Fibroblast of the aortic adventitia (primary cell): ENCODE measurements around the gene ZDHHC16. TPM values are rescaled to one million over a fixed set of nuclear protein-coding genes. Genes with fewer than 3 reads are reported as not detected.

Experiments used
- DNase-seq: peaks from one replicate; pipeline ENCODE4 v3.0.0-alpha.2; 2010; ENCODE audit warnings: low read depth
- H3K4me3 ChIP-seq: 2 replicates; pipeline ENCODE4 v1.5.1; 2011; ENCODE audit warnings: low read depth, mild to moderate bottlenecking, control low read depth, low read length, moderate library complexity
- CTCF ChIP-seq: IDR thresholded peaks from 2 replicates; pipeline ENCODE4 v1.5.1; 2011; ENCODE audit warnings: mild to moderate bottlenecking, low read length, control low read depth, inconsistent platforms; ENCODE audit not compliant: insufficient read depth
- total RNA-seq: library from RNA; depleted of rRNA; stranded (reverse); fragments of >200 nt; gene quantifications from 2 replicates; pipeline ENCODE4 v1.2.3, GENCODE V29; 2012; ENCODE audit warnings: low replicate concordance

ZDHHC16 gene
- total RNA-seq, 1 donor: 45.5 TPM

GRCh38 chr10:97498841-97499560, 53.0 kb downstream of the ZDHHC16 start, which contains the start of gene UBTD1:
UBTD1 (plus strand) TSS chr10:97498924; CDS start chr10:97499204, 280 bp downstream.
- DNase-seq: peak; percentile 37
- H3K4me3 ChIP-seq: peak within 1 kb of the TSS; percentile 99
- TF ChIP-seq CTCF: peak; percentile 15

- DNase-seq: peak; percentile 70
- peak overlapping the region; percentile 90 for H3K4me3 ChIP-seq
- TF ChIP-seq CTCF: no peak
Observed at GRCh38 chr10:97499561-97500296, 53.8 kb downstream of the ZDHHC16 start.

- peak overlapping the region; percentile 90 for H3K4me3 ChIP-seq
- no peak for DNase-seq
- no peak for TF ChIP-seq CTCF
Observed at GRCh38 chr10:97500297-97500575, 54.3 kb downstream of the ZDHHC16 start.

- DNase-seq: no peak
- no peak overlapping the region for H3K4me3 ChIP-seq
- TF ChIP-seq CTCF: no peak
Observed at GRCh38 chr10:97502916-97503315, 56.9 kb downstream of the ZDHHC16 start.

GRCh38 chr10:97503406-97503805, 57.4 kb downstream of the ZDHHC16 start:
- no peak overlapping the region for H3K4me3 ChIP-seq
- no peak for TF ChIP-seq CTCF
- no peak for DNase-seq

GRCh38 chr10:97505152-97505551, 59.2 kb downstream of the ZDHHC16 start:
- no peak overlapping the region for H3K4me3 ChIP-seq
- no peak for DNase-seq
- TF ChIP-seq CTCF: no peak
